GM12892 (cell line): Measurements from ENCODE around the gene CRACR2A.

Experiments
- POLR2A ChIP-seq: IDR thresholded peaks from 2 replicates; pipeline ENCODE4 v1.6.1; 2011; ENCODE audit warnings: low read depth, low read length, control low read depth
- TAF1 ChIP-seq: IDR thresholded peaks from 2 replicates; pipeline ENCODE4 v1.6.1; 2011; ENCODE audit warnings: low read depth, mild to moderate bottlenecking, control low read depth, low read length, borderline replicate concordance

- TF ChIP-seq POLR2A (no peak), TAF1 (no peak)
Observed at GRCh38 chr12:3634348-3634747, 118.6 kb downstream of the CRACR2A start.
